Immature natural killer cell (primary cell): ENCODE results near the gene CNPY4. TPM values are rescaled to one million over a fixed set of nuclear protein-coding genes. Genes with fewer than 3 reads are reported as not detected.

Source experiments
- DNase-seq, 3 donors: peaks; one replicate each; pipeline ENCODE4 v3.0.0; 2022; ENCODE audit warnings: mixed read lengths in 1 of 3
- H3K27ac Mint-ChIP-seq, 6 donors: one replicate each; pipeline ENCODE4 v1.8.0; 2020; ENCODE audit warnings: mixed read lengths in 6 of 6, mild to moderate bottlenecking in 5 of 6, inconsistent platforms in 4 of 6, moderate library complexity in 3 of 6
- H3K27me3 Mint-ChIP-seq, 3 donors: one replicate each; pipeline ENCODE4 v1.8.0; 2020 to 2021; ENCODE audit warnings: low read depth in 3 of 3, mild to moderate bottlenecking in 3 of 3, mixed read lengths in 3 of 3, moderate library complexity in 3 of 3, inconsistent platforms in 1 of 3
- H3K36me3 Mint-ChIP-seq, 3 donors: one replicate each; pipeline ENCODE4 v1.8.0; 2020; ENCODE audit warnings: mixed read lengths in 3 of 3, inconsistent platforms in 2 of 3, mild to moderate bottlenecking in 2 of 3
- H3K4me1 Mint-ChIP-seq, 2 donors: one replicate each; pipeline ENCODE4 v1.8.0; 2020; ENCODE audit warnings: inconsistent platforms in 2 of 2, mild to moderate bottlenecking in 2 of 2, mixed read lengths in 2 of 2, moderate library complexity in 1 of 2
- H3K4me3 Mint-ChIP-seq, 5 donors: one replicate each; pipeline ENCODE4 v1.8.0; 2020; ENCODE audit warnings: mild to moderate bottlenecking in 5 of 5, mixed read lengths in 5 of 5, inconsistent platforms in 3 of 5, moderate library complexity in 3 of 5
- H3K9me3 Mint-ChIP-seq, 6 donors: one replicate each; pipeline ENCODE4 v1.8.0; 2020; ENCODE audit warnings: mild to moderate bottlenecking in 6 of 6, mixed read lengths in 6 of 6, inconsistent platforms in 4 of 6, moderate library complexity in 3 of 6
- polyA plus RNA-seq, 3 donors: library from polyadenylated mRNA; unstranded; fragments of 300-500 nt; fragmentation: Illumina TruSeq; gene quantifications; one replicate each; pipeline ENCODE4 v1.2.3, GENCODE V29; 2021

CNPY4 gene
- polyA plus RNA-seq, 3 donors from 2014 or later = 14.2 to 18.5 (median 17.7) TPM

GRCh38 chr7:100087055-100087750 is 32.2 kb upstream of the CNPY4 start:
- H3K4me3 Mint-ChIP-seq = peak overlapping the region; percentile 22 to 68 (median 63)
- peaks cover 0 to 16% (median 5%) of the 10 kb centered on the region in 3 donors for H3K36me3 Mint-ChIP-seq

GRCh38 chr7:100088095-100088620 is 31.3 kb upstream of the CNPY4 start:
- Mint-ChIP-seq H3K4me1 (peaks cover 20 to 23% of the 10 kb centered on the region in 2 donors), H3K4me3 (peak overlapping the region; percentile 87 to 94 (median 89)), H3K27me3 (peaks cover 12 to 20% (median 18%) of the 10 kb centered on the region in 3 donors), H3K27ac (peak overlapping the region; percentile 87 to 98 (median 94)), H3K9me3 (no peaks in the 10 kb centered on the region), H3K36me3 (peaks cover 0 to 25% (median 10%) of the 10 kb centered on the region in 3 donors)
- DNase-seq = no peak

More at GRCh38 chr7:100087055-100087750, 32.2 kb upstream of the CNPY4 start:
- H3K4me1 Mint-ChIP-seq = peaks cover 29 to 33% of the 10 kb centered on the region in 2 donors
- H3K27ac Mint-ChIP-seq = peak overlapping the region in 4 of 6 donors; percentile 42 to 86 (median 56)
- no peaks in the 10 kb centered on the region for H3K9me3 Mint-ChIP-seq
- DNase-seq = no peak
- peaks cover 18 to 26% (median 23%) of the 10 kb centered on the region in 3 donors for H3K27me3 Mint-ChIP-seq

GRCh38 chr7:100088621-100089457 is 30.6 kb upstream of the CNPY4 start, which contains the start of gene COPS6:
TSS of gene COPS6 (plus strand) at chr7:100088969. CDS start at chr7:100088991, 22 bp downstream.
- Mint-ChIP-seq H3K4me1 (peaks cover 20 to 22% of the 10 kb centered on the region in 2 donors), H3K9me3 (no peaks in the 10 kb centered on the region), H3K36me3 (peaks cover 0 to 26% (median 10%) of the 10 kb centered on the region in 3 donors), H3K27ac (peak within 1 kb of the TSS; percentile 87 to 98 (median 94)), H3K4me3 (peak within 1 kb of the TSS; percentile 87 to 94 (median 89)), H3K27me3 (peaks cover 12 to 24% (median 18%) of the 10 kb centered on the region in 3 donors)
- peak; percentile 86 to 87 (median 87) for DNase-seq

- Mint-ChIP-seq H3K27ac (peak overlapping the region; percentile 84 to 98 (median 90)), H3K27me3 (peaks cover 12 to 24% (median 18%) of the 10 kb centered on the region in 3 donors), H3K4me3 (peak overlapping the region; percentile 87 to 94 (median 89))
Observed at GRCh38 chr7:100089458-100090196, 29.8 kb upstream of the CNPY4 start.

GRCh38 chr7:100090527-100091410 is 28.7 kb upstream of the CNPY4 start:
- Mint-ChIP-seq H3K27me3 (peaks cover 12 to 24% (median 18%) of the 10 kb centered on the region in 3 donors), H3K36me3 (peaks cover 0 to 33% (median 10%) of the 10 kb centered on the region in 3 donors), H3K27ac (peak overlapping the region; percentile 29 to 68 (median 60)), H3K4me1 (peaks cover 20 to 22% of the 10 kb centered on the region in 2 donors), H3K9me3 (no peaks in the 10 kb centered on the region), H3K4me3 (peak overlapping the region; percentile 38 to 64 (median 56))
- DNase-seq = no peak

More at GRCh38 chr7:100089458-100090196, 29.8 kb upstream of the CNPY4 start:
- H3K9me3 Mint-ChIP-seq = no peaks in the 10 kb centered on the region
- peaks cover 0 to 26% (median 10%) of the 10 kb centered on the region in 3 donors for H3K36me3 Mint-ChIP-seq
- H3K4me1 Mint-ChIP-seq = peaks cover 20 to 22% of the 10 kb centered on the region in 2 donors
- no peak for DNase-seq

GRCh38 chr7:100091411-100092181 is 27.8 kb upstream of the CNPY4 start:
- no peak for DNase-seq
- H3K9me3 Mint-ChIP-seq = no peaks in the 10 kb centered on the region
- peak overlapping the region in 5 of 6 donors; percentile 12 to 57 (median 49) for H3K27ac Mint-ChIP-seq
- H3K4me1 Mint-ChIP-seq = peaks cover 20 to 22% of the 10 kb centered on the region in 2 donors
- peaks cover 12 to 24% (median 18%) of the 10 kb centered on the region in 3 donors for H3K27me3 Mint-ChIP-seq
- H3K36me3 Mint-ChIP-seq = peaks cover 0 to 36% (median 13%) of the 10 kb centered on the region in 3 donors
- H3K4me3 Mint-ChIP-seq = peak overlapping the region in 1 of 5 donors; percentile 33

GRCh38 chr7:100093054-100093453 is 26.4 kb upstream of the CNPY4 start:
- Mint-ChIP-seq H3K4me3 (no peak overlapping the region), H3K9me3 (no peaks in the 10 kb centered on the region), H3K27me3 (peaks cover 14 to 22% (median 15%) of the 10 kb centered on the region in 3 donors), H3K4me1 (peaks cover 21 to 31% of the 10 kb centered on the region in 2 donors), H3K27ac (peak overlapping the region in 2 of 6 donors; percentile 43 to 53), H3K36me3 (peaks cover 9 to 47% (median 23%) of the 10 kb centered on the region in 3 donors)
- DNase-seq = no peak

GRCh38 chr7:100093498-100093897 is 25.9 kb upstream of the CNPY4 start:
- H3K27ac Mint-ChIP-seq = peak overlapping the region in 1 of 6 donors; percentile 53
- DNase-seq = no peak
- peaks cover 12 to 20% (median 14%) of the 10 kb centered on the region in 3 donors for H3K27me3 Mint-ChIP-seq
- peaks cover 22 to 33% of the 10 kb centered on the region in 2 donors for H3K4me1 Mint-ChIP-seq
- no peak overlapping the region for H3K4me3 Mint-ChIP-seq
- no peaks in the 10 kb centered on the region for H3K9me3 Mint-ChIP-seq
- peaks cover 12 to 51% (median 27%) of the 10 kb centered on the region in 3 donors for H3K36me3 Mint-ChIP-seq

GRCh38 chr7:100093925-100094486 is 25.4 kb upstream of the CNPY4 start:
- Mint-ChIP-seq H3K9me3 (no peaks in the 10 kb centered on the region), H3K4me3 (no peak overlapping the region), H3K27ac (no peak overlapping the region), H3K4me1 (peaks cover 27 to 35% of the 10 kb centered on the region in 2 donors), H3K27me3 (peaks cover 10 to 15% (median 11%) of the 10 kb centered on the region in 3 donors), H3K36me3 (peaks cover 17 to 56% (median 32%) of the 10 kb centered on the region in 3 donors)
- no peak for DNase-seq

GRCh38 chr7:100095289-100095688 is 24.1 kb upstream of the CNPY4 start:
- H3K9me3 Mint-ChIP-seq = no peaks in the 10 kb centered on the region
- DNase-seq = no peak
- H3K4me1 Mint-ChIP-seq = peaks cover 31 to 37% of the 10 kb centered on the region in 2 donors
- H3K36me3 Mint-ChIP-seq = peaks cover 18 to 60% (median 32%) of the 10 kb centered on the region in 3 donors
- H3K27ac Mint-ChIP-seq = no peak overlapping the region
- no peak overlapping the region for H3K4me3 Mint-ChIP-seq
- peaks cover 10 to 14% (median 13%) of the 10 kb centered on the region in 3 donors for H3K27me3 Mint-ChIP-seq

- Mint-ChIP-seq H3K27ac (peak overlapping the region in 1 of 6 donors; percentile 69), H3K9me3 (no peaks in the 10 kb centered on the region), H3K4me3 (no peak overlapping the region), H3K4me1 (peaks cover 30 to 35% of the 10 kb centered on the region in 2 donors), H3K27me3 (peaks cover 14 to 17% (median 15%) of the 10 kb centered on the region in 3 donors), H3K36me3 (peaks cover 18 to 56% (median 32%) of the 10 kb centered on the region in 3 donors)
- no peak for DNase-seq
Observed at GRCh38 chr7:100095704-100096103, 23.7 kb upstream of the CNPY4 start.
